ENCODE results near the gene GALT.

DNA sequence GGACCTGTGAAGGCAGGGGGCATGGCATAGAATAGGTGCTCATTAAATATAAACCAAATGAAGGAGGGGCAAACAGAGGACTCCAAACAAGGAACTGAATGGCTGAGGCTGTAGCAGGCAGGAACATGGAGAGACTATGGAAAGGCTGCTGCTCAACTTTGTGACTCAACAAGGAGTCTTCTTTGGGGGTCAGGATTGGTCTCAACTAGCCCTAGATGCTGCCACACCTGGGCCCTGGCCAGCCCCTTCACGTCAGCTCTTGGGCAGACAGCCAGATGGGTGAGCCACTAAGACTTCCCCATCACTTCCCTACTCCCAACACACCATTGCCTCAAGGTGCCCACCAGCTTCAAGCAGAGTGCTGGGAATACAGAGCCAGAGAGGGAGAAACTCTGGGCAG lies 45.6 kb upstream of the GALT start:
- TF ChIP-seq, protein P1, sequence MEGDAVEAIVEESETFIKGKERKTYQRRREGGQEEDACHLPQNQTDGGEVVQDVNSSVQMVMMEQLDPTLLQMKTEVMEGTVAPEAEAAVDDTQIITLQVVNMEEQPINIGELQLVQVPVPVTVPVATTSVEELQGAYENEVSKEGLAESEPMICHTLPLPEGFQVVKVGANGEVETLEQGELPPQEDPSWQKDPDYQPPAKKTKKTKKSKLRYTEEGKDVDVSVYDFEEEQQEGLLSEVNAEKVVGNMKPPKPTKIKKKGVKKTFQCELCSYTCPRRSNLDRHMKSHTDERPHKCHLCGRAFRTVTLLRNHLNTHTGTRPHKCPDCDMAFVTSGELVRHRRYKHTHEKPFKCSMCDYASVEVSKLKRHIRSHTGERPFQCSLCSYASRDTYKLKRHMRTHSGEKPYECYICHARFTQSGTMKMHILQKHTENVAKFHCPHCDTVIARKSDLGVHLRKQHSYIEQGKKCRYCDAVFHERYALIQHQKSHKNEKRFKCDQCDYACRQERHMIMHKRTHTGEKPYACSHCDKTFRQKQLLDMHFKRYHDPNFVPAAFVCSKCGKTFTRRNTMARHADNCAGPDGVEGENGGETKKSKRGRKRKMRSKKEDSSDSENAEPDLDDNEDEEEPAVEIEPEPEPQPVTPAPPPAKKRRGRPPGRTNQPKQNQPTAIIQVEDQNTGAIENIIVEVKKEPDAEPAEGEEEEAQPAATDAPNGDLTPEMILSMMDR (IDR thresholded peaks at IDR 0.05): no peak
- no peak for TF ChIP-seq POLR2AphosphoS5 (IDR thresholded peaks at IDR 0.05)

Data from breast epithelium (tissue), 3 donors.